HEK293T (cell line): ENCODE data around the gene RAB44.

Experiments
- ARNT ChIP-seq: fragments of 450-650 bp; IDR thresholded peaks from 2 replicates; pipeline ENCODE4 v1.6.1; 2017; ENCODE audit warnings: mild to moderate bottlenecking
- FOXA1 ChIP-seq: fragments of 450-650 bp; IDR thresholded peaks from 2 replicates; pipeline ENCODE4 v1.6.1; 2016; ENCODE audit warnings: mild to moderate bottlenecking
- FOXM1 ChIP-seq: fragments of 450-650 bp; IDR thresholded peaks from 2 replicates; pipeline ENCODE4 v1.6.1; 2017; ENCODE audit warnings: mild to moderate bottlenecking, borderline replicate concordance
- SP1 ChIP-seq: fragments of 450-650 bp; IDR thresholded peaks from 2 replicates; pipeline ENCODE4 v1.6.1; 2017
- SUZ12 ChIP-seq: fragments of 450-650 bp; IDR thresholded peaks from 2 replicates; pipeline ENCODE4 v1.6.1; 2016; ENCODE audit warnings: mild to moderate bottlenecking

- TF ChIP-seq FOXM1 (no peak), FOXA1 (no peak), SP1 (no peak), ARNT (no peak), SUZ12 (no peak)
These were observed 57.2 kb downstream of the RAB44 start for GRCh38 chr6:36754582-36755434.
